ENCODE measurements around the gene STYX. TPM values are rescaled to one million over a fixed set of nuclear protein-coding genes. Genes with fewer than 3 reads are reported as not detected.

The STYX gene
- total RNA-seq = 22.9 and 24.3 TPM in 2 replicates

GRCh38 chr14:52729925-52730708 is at the start of gene STYX:
TSS of gene STYX (plus strand) at chr14:52730166. CDS start at chr14:52730475, 309 bp downstream.
- intact Hi-C loops (cut with micrococcal nuclease) = loop anchor here (1.0 to 5.0 kb wide), 12 partner anchors 12 to 1079 kb away; partner anchors contain the start of genes DDHD1, FERMT2, FRMD6 and GNPNAT1

GRCh38 chr14:52683985-52684520 is 45.9 kb upstream of the STYX start:
- intact Hi-C loops (cut with micrococcal nuclease) = no loop called here

- intact Hi-C loops (cut with micrococcal nuclease) = no loop called here
Observed at GRCh38 chr14:52686176-52686575, 43.8 kb upstream of the STYX start.

- intact Hi-C loops (cut with micrococcal nuclease) = loop anchor here (5.0 kb wide), 3 partner anchors 374 to 844 kb away; no protein-coding TSS in a partner anchor
Observed at GRCh38 chr14:52690983-52691760, 38.8 kb upstream of the STYX start.

- intact Hi-C loops (cut with micrococcal nuclease) = loop anchor here (5.0 kb wide), 3 partner anchors 375 to 845 kb away; no protein-coding TSS in a partner anchor
Observed at GRCh38 chr14:52692248-52692962, 37.6 kb upstream of the STYX start.

GRCh38 chr14:52693036-52693435 is 36.9 kb upstream of the STYX start:
- intact Hi-C loops (cut with micrococcal nuclease) = loop anchor here (5.0 kb wide), 3 partner anchors 376 to 846 kb away; no protein-coding TSS in a partner anchor

GRCh38 chr14:52693532-52693931 is 36.4 kb upstream of the STYX start:
- intact Hi-C loops (cut with micrococcal nuclease) = loop anchor here (5.0 kb wide), 3 partner anchors 376 to 846 kb away; no protein-coding TSS in a partner anchor

- intact Hi-C loops (cut with micrococcal nuclease) = loop anchor here (1.0 to 5.0 kb wide), 8 partner anchors 12 to 848 kb away; partner anchors contain the start of genes GNPNAT1, GPR137C, PSMC6 and STYX
Observed at GRCh38 chr14:52694761-52695480, 35.0 kb upstream of the STYX start.

GRCh38 chr14:52695481-52696091 is 34.4 kb upstream of the STYX start, which contains the start of gene ERO1A:
TSS of gene ERO1A (minus strand) at chr14:52695558. CDS start at chr14:52695481, 77 bp downstream.
- intact Hi-C loops (cut with micrococcal nuclease) = loop anchor here (1.0 kb wide), 1 partner anchor 457 kb away; no protein-coding TSS in a partner anchor

GRCh38 chr14:52700701-52701172 is 29.2 kb upstream of the STYX start:
- intact Hi-C loops (cut with micrococcal nuclease) = no loop called here

GRCh38 chr14:52701223-52701622 is 28.7 kb upstream of the STYX start:
- intact Hi-C loops (cut with micrococcal nuclease) = no loop called here

- intact Hi-C loops (cut with micrococcal nuclease) = no loop called here
Observed at GRCh38 chr14:52703225-52703624, 26.7 kb upstream of the STYX start.

GRCh38 chr14:52703664-52704063 is 26.3 kb upstream of the STYX start:
- intact Hi-C loops (cut with micrococcal nuclease) = no loop called here

- intact Hi-C loops (cut with micrococcal nuclease) = loop anchor here (2.0 to 5.0 kb wide), 3 partner anchors 394 to 1054 kb away; partner anchors contain the start of genes DDHD1, FRMD6 and PTGER2
Observed at GRCh38 chr14:52706286-52706685, 23.7 kb upstream of the STYX start.

- intact Hi-C loops (cut with micrococcal nuclease) = loop anchor here (1.0 to 5.0 kb wide), 10 partner anchors 13 to 1055 kb away; partner anchors contain the start of genes DDHD1, FRMD6, GNPNAT1 and GPR137C
Observed at GRCh38 chr14:52706724-52707706, 23.0 kb upstream of the STYX start, which contains the start of gene PSMC6. TSS of gene PSMC6 (plus strand) at chr14:52707200. CDS start at chr14:52707220, 20 bp downstream.

GRCh38 chr14:52711666-52712065 is 18.3 kb upstream of the STYX start:
- intact Hi-C loops (cut with micrococcal nuclease) = no loop called here

- intact Hi-C loops (cut with micrococcal nuclease) = no loop called here
Observed at GRCh38 chr14:52716155-52716554, 13.8 kb upstream of the STYX start.

Data from T-helper 1 cell treated with Interleukin-12 subunit alpha and Interleukin-12 subunit beta and Interleukin-4 antibody, amounts not matched to agents 30 ng/mL and 1 ng/mL, for 36 hours (primary cell).